Measurements from ENCODE around the gene SRXN1.
A peak's percentile ranks its signal among the peaks of the same experiment; 100 is the strongest.
"Not testable (repeated sequence)": the region's sequence is repeated elsewhere in the genome, so short reads cannot be mapped to it uniquely, and the experiment has no call there.

SRXN1 gene

DNA sequence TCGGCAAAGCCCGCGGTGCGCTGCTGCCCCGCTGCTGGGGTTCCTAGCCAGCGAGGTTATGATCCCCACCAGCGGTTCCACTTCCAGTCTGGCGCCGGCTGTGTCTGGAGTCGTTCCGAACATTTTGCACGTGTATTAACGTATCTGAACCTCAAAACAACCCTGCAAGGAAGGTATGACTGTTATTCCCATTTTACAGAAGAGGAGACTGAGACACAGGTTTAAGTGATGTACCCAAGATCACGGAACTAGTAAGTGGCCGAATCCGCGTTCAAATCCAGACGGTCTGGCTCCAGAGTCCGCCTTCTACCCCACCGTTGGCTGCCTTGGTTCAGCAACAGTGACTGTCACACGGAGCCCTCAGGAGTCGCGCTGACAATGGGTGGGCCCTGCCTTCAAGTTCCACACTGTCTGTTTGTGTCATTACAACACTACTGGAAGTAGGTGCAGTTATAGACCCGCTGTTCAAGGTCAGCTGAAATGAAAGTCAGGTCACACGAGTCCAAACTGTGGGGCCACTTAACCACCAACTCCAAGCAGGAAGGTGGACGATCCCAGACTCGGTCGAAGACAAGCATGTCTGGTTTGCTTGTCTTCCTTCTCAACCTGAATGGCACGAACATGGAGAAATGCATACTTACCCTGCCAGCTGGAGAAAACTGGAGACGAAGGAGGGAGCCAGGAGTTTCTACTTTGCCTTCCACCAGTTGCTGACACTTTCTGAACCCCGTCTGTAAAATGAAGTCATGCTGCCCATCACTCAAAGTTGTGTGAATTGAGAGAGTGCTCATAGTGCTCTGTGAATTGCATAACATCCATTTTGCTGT, 803 bp upstream of the SRXN1 start:
- DNase-seq: peak; percentile 62

DNA sequence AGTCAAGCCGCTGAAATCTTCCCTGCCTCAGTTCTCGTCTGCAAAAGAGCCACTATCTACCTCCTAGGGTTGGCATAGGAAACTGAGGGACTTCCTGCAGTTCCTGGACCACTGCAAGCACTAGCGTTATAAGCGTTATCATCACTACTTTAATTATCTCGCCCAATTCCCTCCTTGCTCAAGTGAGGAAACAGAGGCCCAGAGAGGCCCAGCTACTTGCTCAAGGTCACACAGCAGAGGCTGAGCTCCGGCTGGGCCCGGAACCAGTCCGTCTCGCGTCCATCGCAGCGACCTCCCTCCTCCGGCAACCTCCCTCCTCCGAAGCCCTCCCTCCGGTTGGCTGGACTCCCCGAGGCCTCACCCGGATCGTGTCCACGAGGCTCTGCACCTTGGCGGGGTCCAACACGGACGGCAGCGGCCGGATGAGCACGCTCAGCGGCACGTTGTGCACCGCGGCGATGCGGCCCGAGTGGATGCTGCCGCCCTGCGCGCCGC, 338 bp downstream of the SRXN1 start:
- DNase-seq: peak; percentile 22

DNA sequence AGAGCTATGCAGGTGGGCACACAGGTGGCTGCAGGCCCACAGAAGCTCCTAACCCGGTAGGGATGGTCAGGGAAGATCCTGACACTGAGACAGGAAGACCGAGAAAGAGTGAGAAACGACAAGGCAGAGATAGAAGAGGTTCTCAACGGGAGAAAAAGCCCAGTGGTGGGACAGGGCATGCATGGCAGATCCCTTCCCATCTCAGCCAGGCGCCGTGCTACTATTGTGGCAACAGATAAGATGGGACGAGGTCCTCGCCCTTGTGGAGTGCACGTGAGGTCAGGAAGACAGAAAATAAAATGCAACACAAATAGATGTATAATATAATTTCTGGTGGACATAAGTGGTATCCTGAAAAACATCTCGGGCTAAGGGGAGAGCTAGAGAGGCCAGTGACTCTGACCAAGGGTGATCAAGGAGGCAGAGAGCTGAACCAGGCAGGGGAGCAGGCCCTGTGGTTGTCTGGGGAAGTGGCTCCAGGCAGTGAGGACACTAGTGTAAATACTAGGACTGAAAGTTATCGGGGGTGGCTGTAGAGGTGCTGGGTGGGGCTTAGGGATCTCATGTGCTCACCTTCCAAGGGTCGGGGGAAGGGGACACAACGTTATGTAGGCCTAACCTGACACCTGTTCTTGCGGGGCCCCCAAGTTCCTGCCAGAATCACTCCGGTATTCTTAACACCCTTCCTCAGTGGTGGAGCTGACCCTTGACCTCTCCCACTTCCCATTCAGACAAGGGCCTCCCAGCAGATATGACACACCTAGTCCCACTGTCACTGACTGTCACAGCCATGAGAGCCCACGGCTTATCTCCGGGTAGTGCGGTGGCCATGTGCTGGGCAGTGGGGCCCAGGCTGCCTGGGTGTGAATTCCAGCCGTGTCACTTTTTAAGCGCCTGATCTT, 1.0 kb downstream of the SRXN1 start:
- DNase-seq: no peak

DNA sequence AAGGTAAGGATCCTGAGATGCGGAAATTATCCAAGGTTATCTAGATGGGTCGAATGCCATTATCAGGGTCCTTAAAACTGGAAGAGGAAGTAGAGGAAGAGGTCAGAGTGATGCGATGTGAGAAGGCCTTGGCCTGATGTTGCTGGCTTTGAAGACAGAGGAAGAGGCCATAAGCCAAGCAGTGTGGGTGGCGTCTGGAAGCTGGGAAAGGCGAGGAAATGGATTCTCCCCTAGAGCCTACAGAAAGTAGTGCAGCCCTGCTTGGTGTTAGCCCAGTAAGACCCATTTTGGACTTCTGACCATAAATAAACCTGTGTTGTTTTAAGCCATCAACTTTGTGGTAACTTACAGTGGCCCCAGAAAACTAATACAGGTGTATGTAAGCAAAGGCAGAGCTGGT, 2.0 kb downstream of the SRXN1 start:
- DNase-seq: no peak

GRCh38 chr20:650281-650680, 2.7 kb downstream of the SRXN1 start:
- no peak for DNase-seq

DNA sequence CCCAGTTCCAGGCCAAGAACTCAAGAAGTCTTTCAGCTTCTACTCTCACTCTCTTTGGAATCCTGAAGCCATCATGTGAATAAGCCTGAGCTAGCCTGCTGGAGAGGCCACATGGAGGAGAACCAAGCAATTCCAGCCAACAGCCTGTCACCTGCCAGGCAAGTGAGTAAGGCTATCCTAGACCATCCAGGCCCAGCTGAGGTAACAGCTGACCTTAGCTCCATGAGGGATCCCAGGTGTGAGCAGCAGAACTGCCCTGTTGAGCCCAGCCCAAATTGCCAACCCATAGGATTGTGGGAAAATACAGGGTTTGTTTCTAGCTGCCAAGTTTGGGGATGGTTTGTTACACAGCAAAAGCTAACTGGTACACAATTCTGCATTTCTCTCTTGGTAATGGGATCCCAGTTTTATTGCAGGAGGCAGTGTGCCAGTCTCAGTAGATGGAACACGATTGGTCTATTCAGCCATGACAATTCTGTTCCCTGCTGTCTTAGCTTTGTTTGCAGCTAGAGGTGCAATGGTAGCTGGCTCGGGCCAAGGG, 5.5 kb downstream of the SRXN1 start:
- no peak for DNase-seq

DNA sequence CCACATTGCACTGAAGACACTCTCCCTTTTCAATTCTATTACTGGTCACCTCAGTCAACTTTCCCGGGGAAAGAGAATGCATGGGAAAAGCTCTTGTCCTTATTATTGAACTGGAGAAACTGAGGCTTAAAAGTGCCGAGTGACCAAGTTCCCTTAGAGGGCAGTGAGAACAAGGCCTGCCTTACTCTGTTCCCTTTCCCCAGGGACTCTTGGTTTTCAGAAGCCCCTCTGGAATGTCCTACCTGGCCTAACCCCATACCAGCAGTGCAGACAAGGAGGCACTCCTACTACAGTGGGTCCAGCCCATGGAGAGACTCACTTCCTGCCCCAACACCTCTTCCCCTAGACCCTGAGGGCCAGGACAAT, 6.1 kb downstream of the SRXN1 start:
- no peak for DNase-seq

GRCh38 chr20:646107-646867, 6.7 kb downstream of the SRXN1 start:
- DNase-seq: no peak

DNA sequence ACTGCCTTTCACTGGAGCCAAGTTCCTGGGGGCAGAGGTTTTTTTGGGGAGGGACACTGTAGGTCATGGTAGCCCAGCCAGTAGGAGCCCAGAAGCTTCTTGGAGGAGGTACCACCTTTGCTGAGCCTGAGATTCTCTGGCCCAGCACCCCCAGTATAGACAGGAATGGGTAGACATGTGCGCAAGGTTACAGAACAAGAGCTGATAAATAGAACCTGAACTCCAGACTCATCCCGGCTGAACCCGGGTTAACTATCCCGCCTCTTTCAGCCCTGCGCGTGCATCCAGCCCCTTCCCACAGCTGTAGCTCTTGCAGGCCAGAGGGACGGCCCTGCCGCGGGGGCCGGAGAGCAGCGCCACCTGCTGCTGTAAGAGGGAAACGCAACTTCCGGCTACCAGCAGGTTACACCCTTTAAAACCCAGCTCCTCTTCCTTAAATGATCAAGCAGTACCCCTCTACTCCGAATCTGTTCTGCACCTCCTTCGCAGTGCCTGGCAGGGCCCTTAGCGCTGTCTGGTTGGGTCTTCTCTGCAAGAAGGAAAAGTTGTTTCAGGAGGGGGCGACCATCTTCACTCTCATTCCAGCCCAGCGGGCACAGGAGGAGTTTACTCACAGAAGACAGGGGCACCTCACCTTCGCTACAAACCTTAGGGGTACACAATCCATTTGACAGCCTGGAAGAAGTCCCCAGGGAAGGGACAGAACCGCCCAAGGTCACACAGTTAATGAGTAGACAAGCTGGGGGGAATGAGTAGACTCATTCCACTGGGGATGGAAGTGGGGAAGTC, 7.5 kb downstream of the SRXN1 start:
- peak; percentile 71 for DNase-seq

DNA sequence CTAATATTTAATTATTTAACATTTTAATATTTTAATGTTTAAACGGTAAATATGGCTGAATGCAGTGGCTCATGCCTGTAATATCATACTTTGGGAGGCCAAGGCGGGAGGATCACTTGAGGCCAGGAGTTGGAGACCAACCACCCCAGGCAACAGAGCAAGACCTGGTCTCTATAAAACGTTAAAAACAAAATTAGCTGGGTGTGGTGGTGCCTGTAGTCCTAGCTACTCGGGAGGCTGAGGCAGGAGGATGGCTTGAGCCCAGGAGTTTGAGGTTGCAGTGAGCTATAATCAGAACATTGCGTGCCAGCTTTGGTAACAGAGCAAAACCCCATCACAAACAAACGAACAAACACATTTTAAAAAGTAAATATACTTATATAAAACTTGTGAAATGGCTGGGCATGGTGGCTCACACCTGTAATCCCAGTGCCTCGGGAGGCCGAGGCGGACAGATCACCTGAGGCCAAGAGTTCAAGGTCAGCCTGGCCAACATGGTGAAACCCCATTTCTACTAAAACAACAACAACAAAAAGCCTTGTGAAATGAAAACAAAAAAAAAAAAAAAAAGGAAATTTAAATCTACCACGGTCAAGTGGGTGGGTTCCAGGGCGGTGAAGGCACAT, 8.2 kb downstream of the SRXN1 start:
- no peak for DNase-seq

DNA sequence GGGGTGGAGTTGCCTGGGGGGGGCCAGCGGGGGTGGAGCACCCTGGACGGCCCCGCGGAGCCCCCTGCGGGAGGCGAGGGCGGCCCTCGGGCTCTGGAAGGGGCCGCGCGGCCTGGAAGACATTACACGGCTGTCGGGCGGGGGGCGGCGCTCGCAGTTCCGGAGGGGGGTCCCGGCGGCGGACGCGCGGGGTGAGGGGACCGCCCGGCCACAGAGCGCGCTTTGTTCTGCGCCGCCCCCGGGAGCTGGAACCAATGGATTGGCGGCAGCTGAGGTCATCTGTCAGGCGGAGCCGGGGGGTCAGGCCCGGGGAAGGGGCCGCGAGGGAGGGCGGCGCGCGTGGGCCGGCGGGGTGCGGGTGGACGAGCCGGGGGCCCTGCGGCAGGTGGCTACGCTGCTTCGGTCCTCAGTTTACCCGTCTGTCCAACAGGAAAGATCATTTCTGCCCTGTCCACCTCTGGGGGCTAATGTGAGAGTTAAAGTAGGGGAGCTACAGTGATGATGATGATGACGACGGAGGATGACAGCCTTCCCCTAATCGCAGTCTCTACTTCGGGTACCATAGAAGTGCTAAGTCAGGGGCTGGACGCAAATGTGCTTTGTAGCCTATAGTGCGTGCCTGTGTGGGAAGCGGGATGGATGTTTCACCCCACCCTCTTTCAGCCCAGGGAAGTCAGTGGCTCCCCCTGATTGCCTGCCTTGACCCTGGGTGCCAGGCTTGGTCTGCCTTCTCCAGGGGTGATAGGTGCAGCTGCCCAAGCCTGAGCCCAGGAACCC, 10.4 kb downstream of the SRXN1 start:
- DNase-seq: no peak

DNA sequence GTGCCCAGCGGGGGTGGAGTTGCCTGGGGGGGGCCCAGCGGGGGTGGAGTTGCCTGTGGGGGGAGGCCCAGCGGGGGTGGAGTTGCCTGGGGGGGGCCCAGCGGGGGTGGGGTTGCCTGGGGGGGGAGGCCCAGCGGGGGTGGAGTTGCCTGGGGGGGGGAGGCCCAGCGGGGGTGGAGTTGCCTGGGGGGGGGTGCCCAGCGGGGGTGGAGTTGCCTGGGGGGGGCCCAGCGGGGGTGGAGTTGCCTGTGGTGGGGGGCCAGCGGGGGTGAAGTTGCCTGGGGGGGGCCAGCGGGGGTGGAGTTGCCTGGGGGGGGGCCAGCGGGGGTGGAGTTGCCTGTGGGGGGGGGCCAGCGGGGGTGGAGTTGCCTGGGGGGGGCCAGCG, 11.0 kb downstream of the SRXN1 start:
- DNase-seq: not testable (repeated sequence)

DNA sequence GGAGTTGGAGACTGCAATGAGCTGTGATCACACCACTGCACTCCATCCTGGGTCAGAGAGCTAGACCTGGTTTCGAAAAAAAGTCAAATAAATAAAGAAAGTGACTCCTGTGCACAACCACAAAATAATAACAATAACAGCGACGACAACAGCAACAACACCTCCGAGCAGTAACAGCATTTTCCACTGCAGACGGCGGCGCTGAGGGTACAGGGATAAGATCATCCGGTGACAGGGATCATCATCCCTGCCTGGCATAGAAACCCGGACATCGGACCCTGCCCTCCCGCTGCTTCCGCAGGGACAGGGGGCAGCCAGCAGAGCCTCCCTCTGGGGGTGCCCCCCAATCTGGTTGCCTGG, 11.5 kb downstream of the SRXN1 start:
- DNase-seq: no peak

DNA sequence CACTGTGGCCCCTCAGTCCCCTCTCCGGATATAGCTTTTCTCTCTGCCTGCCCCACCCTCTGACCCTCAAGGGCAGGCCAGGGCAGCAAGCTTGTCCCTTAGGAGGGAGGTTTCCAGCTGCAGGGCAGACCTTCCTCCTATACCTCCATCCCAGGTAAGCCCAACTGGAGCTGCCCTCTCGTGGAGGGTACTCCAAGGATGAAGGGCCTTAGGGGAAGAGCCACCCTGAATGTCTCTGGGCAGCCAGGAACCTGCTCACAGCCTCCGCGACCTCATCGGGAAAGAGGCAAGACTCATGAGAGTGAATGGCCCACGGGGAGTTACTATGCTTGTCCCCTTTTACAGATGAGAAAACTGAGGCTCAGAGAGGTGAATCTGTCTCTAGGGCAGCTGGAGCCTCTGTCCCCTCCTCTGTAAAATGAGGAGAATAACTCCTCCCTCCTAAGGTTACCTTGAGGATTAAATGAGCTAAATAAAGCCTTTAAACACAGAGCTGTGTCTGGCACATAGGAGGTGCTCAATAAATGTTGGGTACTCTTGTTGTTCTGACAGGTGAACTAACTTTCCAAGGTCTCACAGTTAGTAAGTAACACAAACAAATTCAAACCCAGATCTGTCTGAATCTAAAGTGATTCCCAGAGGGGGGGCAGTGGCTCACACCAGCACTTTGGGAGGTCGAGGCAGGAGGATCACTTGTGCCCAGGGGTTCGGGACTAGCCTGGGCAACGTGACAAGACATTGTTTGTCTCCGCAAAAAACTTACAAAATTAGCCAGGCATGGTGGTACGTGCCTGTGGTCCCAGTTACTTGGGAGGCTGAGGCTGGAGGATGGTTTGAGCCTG, 12.1 kb downstream of the SRXN1 start:
- DNase-seq: no peak

DNA sequence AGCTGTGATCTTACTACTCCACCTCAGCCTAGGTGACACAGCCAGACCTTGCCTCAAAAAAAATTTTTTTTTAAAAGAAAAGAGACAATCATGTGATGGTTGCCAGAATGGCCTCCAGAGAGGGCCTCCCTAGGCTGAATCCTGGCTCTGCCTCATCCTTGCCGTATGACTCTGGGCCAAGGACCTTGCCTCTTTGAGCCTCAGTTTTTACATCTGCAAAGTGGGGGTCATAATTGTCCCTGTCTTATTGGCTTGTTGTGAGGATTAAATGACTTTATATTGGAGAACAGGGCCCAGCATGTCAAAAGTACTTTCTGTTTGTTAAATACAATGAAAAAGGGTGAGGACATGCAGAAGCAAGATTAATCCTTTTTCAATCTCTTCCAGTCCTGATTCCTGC, 14.4 kb downstream of the SRXN1 start:
- DNase-seq: no peak

- no peak for DNase-seq
Observed at GRCh38 chr20:637559-637958, 15.4 kb downstream of the SRXN1 start.

DNA sequence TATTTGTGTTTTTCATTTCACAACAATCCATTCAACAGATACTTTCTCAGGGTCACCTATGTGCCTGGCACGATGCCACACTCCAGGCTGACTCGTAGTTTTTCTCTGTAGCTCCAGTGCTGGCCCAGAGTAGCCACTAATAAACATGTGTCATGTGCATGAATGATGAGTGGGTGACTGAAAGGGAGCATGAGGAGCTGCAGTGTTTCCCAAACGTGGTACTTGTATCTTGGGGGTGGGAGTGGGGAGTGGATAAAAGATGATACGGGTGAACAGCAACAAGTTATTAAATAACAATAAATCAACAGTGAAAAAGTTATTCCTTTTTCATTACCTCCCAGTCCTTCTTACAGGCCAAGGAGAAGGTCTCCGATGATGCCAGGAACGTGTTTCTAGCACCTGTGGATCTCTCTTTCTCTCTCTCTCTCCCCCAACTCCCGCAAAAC, 17.1 kb downstream of the SRXN1 start:
- DNase-seq: no peak

GRCh38 chr20:635028-635892, 17.7 kb downstream of the SRXN1 start:
- DNase-seq: no peak

Data from KG1 (cell line).